KOPT-K1 (cell line): ENCODE measurements around the gene KRT39.

Experiments
- H3K27ac ChIP-seq: fragments of 200-600 bp; sonication (generic); 2 replicates; pipeline ENCODE4 v1.5.1; 2016; ENCODE audit warnings: antibody characterized with exemption, mild to moderate bottlenecking, low read depth, low read length; ENCODE audit not compliant: poor library complexity, severe bottlenecking
- H3K36me3 ChIP-seq: fragments of 200-600 bp; sonication (generic); 2 replicates; pipeline ENCODE4 v1.5.1; 2017; ENCODE audit warnings: antibody characterized with exemption, mild to moderate bottlenecking, low read length, moderate library complexity; ENCODE audit not compliant: insufficient read depth
- H3K9me3 ChIP-seq: fragments of 200-600 bp; sonication (generic); 2 replicates; pipeline ENCODE4 v1.5.1; 2017; ENCODE audit warnings: antibody characterized with exemption, low read length, mild to moderate bottlenecking; ENCODE audit not compliant: insufficient read depth, poor library complexity, severe bottlenecking

Gene KRT39

DNA sequence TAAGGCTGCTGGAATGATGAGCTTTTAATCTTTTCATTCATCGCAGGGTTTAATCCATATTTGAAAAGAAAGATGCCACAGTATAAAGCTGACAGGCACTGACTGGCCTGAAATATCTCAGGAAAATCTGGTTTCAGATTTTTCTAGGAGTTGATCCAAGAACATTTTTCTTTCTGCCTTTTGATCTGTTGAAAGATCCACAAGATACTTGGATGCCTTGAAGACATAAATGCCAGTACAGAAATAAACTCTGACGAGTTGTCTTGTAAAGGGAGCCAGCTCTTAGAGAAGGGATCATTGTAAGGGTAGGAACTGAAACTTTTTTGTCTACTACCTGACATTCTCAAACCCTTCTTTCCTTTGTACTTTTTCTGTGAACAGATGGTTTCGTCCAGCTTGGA, 56.3 kb downstream of the KRT39 start:
- Histone ChIP-seq H3K36me3 (no peaks in the 10 kb centered on the region), H3K27ac (no peak overlapping the region), H3K9me3 (no peaks in the 10 kb centered on the region)

DNA sequence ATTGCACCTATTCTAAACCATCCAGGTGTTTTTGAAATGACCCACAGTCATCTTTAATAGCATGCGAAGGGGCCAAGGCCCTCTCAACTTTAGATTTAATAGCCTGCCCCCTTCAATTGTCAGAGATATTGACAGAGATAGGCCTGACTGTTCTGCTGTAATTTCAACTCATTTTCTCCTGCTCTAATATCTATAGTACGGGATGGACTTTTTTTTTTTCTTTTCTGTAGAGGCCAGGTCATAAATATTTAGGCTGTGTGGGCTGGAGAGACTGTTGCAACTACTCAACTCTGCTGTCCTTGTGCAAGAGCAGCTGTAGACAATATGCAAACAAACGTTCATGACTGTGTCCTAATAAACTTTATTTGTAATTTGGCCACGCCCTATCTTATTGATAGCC, 57.0 kb downstream of the KRT39 start:
- Histone ChIP-seq H3K36me3 (no peaks in the 10 kb centered on the region), H3K27ac (no peak overlapping the region), H3K9me3 (no peaks in the 10 kb centered on the region)

DNA sequence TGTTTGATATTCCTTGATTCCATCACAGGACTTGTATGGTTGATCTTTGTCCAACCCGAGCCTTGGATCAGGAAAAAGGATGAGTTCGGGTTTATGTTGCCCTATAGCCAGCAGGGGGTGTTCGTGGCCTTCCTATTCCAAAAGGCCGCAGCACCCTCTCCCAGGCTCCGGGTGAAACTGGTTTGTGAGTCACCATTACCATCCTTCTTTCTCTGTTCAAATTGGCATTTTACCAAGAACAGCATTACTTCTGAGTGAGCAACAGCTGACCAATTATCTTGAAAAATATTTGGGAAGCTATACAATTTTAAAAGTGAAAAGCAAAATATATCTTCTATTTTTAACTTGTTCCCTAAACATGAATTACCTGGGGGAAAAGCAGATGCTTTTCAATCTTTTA, 57.4 kb downstream of the KRT39 start:
- no peaks in the 10 kb centered on the region for H3K9me3 ChIP-seq
- H3K27ac ChIP-seq: no peak overlapping the region
- H3K36me3 ChIP-seq: no peaks in the 10 kb centered on the region
